ENCODE measurements around the gene MYO1E. TPM values are rescaled to one million over a fixed set of nuclear protein-coding genes. Genes with fewer than 3 reads are reported as not detected.

The MYO1E gene
- total and polyA plus RNA-seq, 5 donors: 8.4 to 28.5 (median 23.1) TPM

- intact Hi-C loops (cut with DNase I): no loop called here
- ATAC-seq: no peak
- Histone ChIP-seq H3K27ac (ENCODE audit: low read length) (no peak overlapping the region), H3K27me3 (ENCODE audit: control insufficient read depth, insufficient read depth) (no peaks in the 10 kb centered on the region), H3K9me3 (ENCODE audit: control insufficient read depth, low read length) (no peaks in the 10 kb centered on the region), H3K4me1 (ENCODE audit: control insufficient read depth, insufficient read depth, low read length) (peaks cover 6% of the 10 kb centered on the region), H3K4me3 (ENCODE audit: low read length) (no peak overlapping the region)
- whole genome bisulfite sequencing: 43% methylated on average over 6 of the region's 6 CpGs
- DNase-seq: no peak
Measured at GRCh38 chr15:59315914-59316451, 56.7 kb downstream of the MYO1E start.

GRCh38 chr15:59313641-59314332, 58.9 kb downstream of the MYO1E start:
- H3K9me3 ChIP-seq (ENCODE audit: control insufficient read depth, low read length): no peaks in the 10 kb centered on the region
- 57% methylated on average over 6 of the region's 6 CpGs for WGBS
- DNase-seq: peak; percentile 58 to 82 (median 67)
- H3K27me3 ChIP-seq (ENCODE audit: control insufficient read depth, insufficient read depth): no peaks in the 10 kb centered on the region
- H3K4me3 ChIP-seq (ENCODE audit: low read length): no peak overlapping the region
- ATAC-seq: peak; percentile 67 to 76
- H3K4me1 ChIP-seq (ENCODE audit: control insufficient read depth, insufficient read depth, low read length): peaks cover 6% of the 10 kb centered on the region
- intact Hi-C loops (cut with DNase I): no loop called here
- no peak overlapping the region for H3K27ac ChIP-seq (ENCODE audit: low read length)

GRCh38 chr15:59312205-59312604, 60.5 kb downstream of the MYO1E start:
- DNase-seq (no peak), ATAC-seq (no peak)
- no peak overlapping the region for H3K4me3 ChIP-seq (ENCODE audit: low read length)
- no peak overlapping the region for H3K27ac ChIP-seq (ENCODE audit: low read length)
- intact Hi-C loops (cut with DNase I): no loop called here
- 71% methylated on average over 7 of the region's 7 CpGs for WGBS
- H3K4me1 ChIP-seq (ENCODE audit: control insufficient read depth, insufficient read depth, low read length): peaks cover 6% of the 10 kb centered on the region
- no peaks in the 10 kb centered on the region for H3K9me3 ChIP-seq (ENCODE audit: control insufficient read depth, low read length)
- H3K27me3 ChIP-seq (ENCODE audit: control insufficient read depth, insufficient read depth): no peaks in the 10 kb centered on the region

- DNase-seq (no peak), ATAC-seq (no peak)
- Histone ChIP-seq H3K27me3 (ENCODE audit: control insufficient read depth, insufficient read depth) (no peaks in the 10 kb centered on the region), H3K27ac (ENCODE audit: low read length) (no peak overlapping the region), H3K9me3 (ENCODE audit: control insufficient read depth, low read length) (no peaks in the 10 kb centered on the region), H3K4me1 (ENCODE audit: control insufficient read depth, insufficient read depth, low read length) (peaks cover 6% of the 10 kb centered on the region), H3K4me3 (ENCODE audit: low read length) (no peak overlapping the region)
- WGBS: 97% methylated on average over 8 of the region's 8 CpGs
- intact Hi-C loops (cut with DNase I): no loop called here
Measured at GRCh38 chr15:59311195-59311594, 61.5 kb downstream of the MYO1E start.

GRCh38 chr15:59309405-59309804, 63.3 kb downstream of the MYO1E start:
- Histone ChIP-seq H3K9me3 (ENCODE audit: control insufficient read depth, low read length) (no peaks in the 10 kb centered on the region), H3K4me3 (ENCODE audit: low read length) (no peak overlapping the region), H3K27ac (ENCODE audit: low read length) (no peak overlapping the region), H3K27me3 (ENCODE audit: control insufficient read depth, insufficient read depth) (no peaks in the 10 kb centered on the region), H3K4me1 (ENCODE audit: control insufficient read depth, insufficient read depth, low read length) (peaks cover 6% of the 10 kb centered on the region)
- WGBS: 82% methylated on average over 5 of the region's 5 CpGs
- no peak for DNase-seq
- no peak for ATAC-seq
- intact Hi-C loops (cut with DNase I): no loop called here

- no peak overlapping the region for H3K27ac ChIP-seq (ENCODE audit: low read length)
- DNase-seq (no peak), ATAC-seq (no peak)
- no peak overlapping the region for H3K4me3 ChIP-seq (ENCODE audit: low read length)
- H3K9me3 ChIP-seq (ENCODE audit: control insufficient read depth, low read length): no peaks in the 10 kb centered on the region
- H3K4me1 ChIP-seq (ENCODE audit: control insufficient read depth, insufficient read depth, low read length): peaks cover 3% of the 10 kb centered on the region
- 81% methylated on average over 6 of the region's 6 CpGs for WGBS
- H3K27me3 ChIP-seq (ENCODE audit: control insufficient read depth, insufficient read depth): no peaks in the 10 kb centered on the region
- intact Hi-C loops (cut with DNase I): no loop called here
Measured at GRCh38 chr15:59307165-59307537, 65.5 kb downstream of the MYO1E start.

- H3K9me3 ChIP-seq (ENCODE audit: control insufficient read depth, low read length): no peaks in the 10 kb centered on the region
- H3K4me1 ChIP-seq (ENCODE audit: control insufficient read depth, insufficient read depth, low read length): peaks cover 3% of the 10 kb centered on the region
- no peak for DNase-seq
- ATAC-seq: no peak
- no peaks in the 10 kb centered on the region for H3K27me3 ChIP-seq (ENCODE audit: control insufficient read depth, insufficient read depth)
- H3K27ac ChIP-seq (ENCODE audit: low read length): no peak overlapping the region
- WGBS: 77% methylated on average over 7 of the region's 7 CpGs
- intact Hi-C loops (cut with DNase I): no loop called here
- no peak overlapping the region for H3K4me3 ChIP-seq (ENCODE audit: low read length)
Measured at GRCh38 chr15:59306520-59307164, 66.0 kb downstream of the MYO1E start.

GRCh38 chr15:59304807-59305206, 67.9 kb downstream of the MYO1E start:
- intact Hi-C loops (cut with DNase I): no loop called here
- no peaks in the 10 kb centered on the region for H3K9me3 ChIP-seq (ENCODE audit: control insufficient read depth, low read length)
- WGBS: 72% methylated on average over 6 of the region's 6 CpGs
- no peak overlapping the region for H3K4me3 ChIP-seq (ENCODE audit: low read length)
- H3K4me1 ChIP-seq (ENCODE audit: control insufficient read depth, insufficient read depth, low read length): peaks cover 7% of the 10 kb centered on the region
- H3K27ac ChIP-seq (ENCODE audit: low read length): no peak overlapping the region
- no peak for DNase-seq
- no peaks in the 10 kb centered on the region for H3K27me3 ChIP-seq (ENCODE audit: control insufficient read depth, insufficient read depth)
- no peak for ATAC-seq

GRCh38 chr15:59304034-59304795, 68.5 kb downstream of the MYO1E start:
- Histone ChIP-seq H3K27me3 (ENCODE audit: control insufficient read depth, insufficient read depth) (no peaks in the 10 kb centered on the region), H3K9me3 (ENCODE audit: control insufficient read depth, low read length) (no peaks in the 10 kb centered on the region), H3K27ac (ENCODE audit: low read length) (no peak overlapping the region), H3K4me3 (ENCODE audit: low read length) (no peak overlapping the region), H3K4me1 (ENCODE audit: control insufficient read depth, insufficient read depth, low read length) (peaks cover 7% of the 10 kb centered on the region)
- WGBS: 94% methylated on average over 15 of the region's 15 CpGs
- intact Hi-C loops (cut with DNase I): no loop called here
- DNase-seq (no peak), ATAC-seq (no peak)

GRCh38 chr15:59303633-59304032, 69.0 kb downstream of the MYO1E start:
- ATAC-seq: no peak
- DNase-seq: no peak
- H3K9me3 ChIP-seq (ENCODE audit: control insufficient read depth, low read length): no peaks in the 10 kb centered on the region
- no peaks in the 10 kb centered on the region for H3K27me3 ChIP-seq (ENCODE audit: control insufficient read depth, insufficient read depth)
- no peak overlapping the region for H3K4me3 ChIP-seq (ENCODE audit: low read length)
- peaks cover 7% of the 10 kb centered on the region for H3K4me1 ChIP-seq (ENCODE audit: control insufficient read depth, insufficient read depth, low read length)
- 88% methylated on average over 9 of the region's 9 CpGs for WGBS
- H3K27ac ChIP-seq (ENCODE audit: low read length): no peak overlapping the region
- intact Hi-C loops (cut with DNase I): no loop called here

GRCh38 chr15:59303136-59303535, 69.5 kb downstream of the MYO1E start:
- Histone ChIP-seq H3K27ac (ENCODE audit: low read length) (no peak overlapping the region), H3K27me3 (ENCODE audit: control insufficient read depth, insufficient read depth) (no peaks in the 10 kb centered on the region), H3K4me3 (ENCODE audit: low read length) (no peak overlapping the region), H3K4me1 (ENCODE audit: control insufficient read depth, insufficient read depth, low read length) (peaks cover 7% of the 10 kb centered on the region), H3K9me3 (ENCODE audit: control insufficient read depth, low read length) (no peaks in the 10 kb centered on the region)
- DNase-seq (no peak), ATAC-seq (no peak)
- 93% methylated on average over 8 of the region's 8 CpGs for WGBS
- intact Hi-C loops (cut with DNase I): no loop called here
